SK-N-SH (cell line): ENCODE data around the gene BTN1A1.

Experiments
- CHD2 ChIP-seq: fragments of 150-350 bp; IDR thresholded peaks from 2 replicates; pipeline ENCODE4 v1.6.1; 2018; ENCODE audit warnings: low read length; ENCODE audit not compliant: partially characterized antibody
- CTCF ChIP-seq: fragments of 200-600 bp; sonication (generic); IDR thresholded peaks from 2 replicates; pipeline ENCODE4 v1.6.1; 2017; ENCODE audit warnings: antibody characterized with exemption, mild to moderate bottlenecking, moderate library complexity
- EP300 ChIP-seq, 2 experiments: IDR thresholded peaks; 2 replicates each; pipeline versions ENCODE4 v1.4.0 to v1.6.1; 2012; ENCODE audit warnings: borderline replicate concordance in 1 of 2, low read depth in 1 of 2, low read length in 1 of 2
- RCOR1 ChIP-seq: fragments of 150-350 bp; IDR thresholded peaks from 2 replicates; pipeline ENCODE4 v1.6.1; 2017; ENCODE audit warnings: antibody characterized with exemption, low read length

GRCh38 chr6:26478985-26479278, 21.2 kb upstream of the BTN1A1 start:
- TF ChIP-seq CTCF (no peak), CHD2 (no peak), EP300 (IDR thresholded peaks at IDR 0.05; ENCODE audit: borderline replicate concordance in 1 of 2, low read depth in 1 of 2, low read length in 1 of 2) (no peak), RCOR1 (no peak)
